Osteoblast (primary cell): ENCODE data around the gene CLCA1. TPM values are rescaled to one million over a fixed set of nuclear protein-coding genes. Genes with fewer than 3 reads are reported as not detected.

Source experiments
- DNase-seq: peaks from one replicate; pipeline ENCODE4 v3.0.0; 2011; ENCODE audit warnings: low spot score, mixed read lengths; ENCODE audit not compliant: insufficient read length; ENCODE audit errors: missing footprints
- H2AFZ ChIP-seq: 2 replicates; pipeline ENCODE4 v1.6.0; 2011; ENCODE audit warnings: mild to moderate bottlenecking, low read length
- H3K27ac ChIP-seq: 2 replicates; pipeline ENCODE4 v1.5.1; 2011; ENCODE audit warnings: mild to moderate bottlenecking, low read depth, low read length, moderate library complexity
- H3K27me3 ChIP-seq: 2 replicates; pipeline ENCODE4 v1.6.0; 2012; ENCODE audit warnings: mild to moderate bottlenecking, control low read depth, inconsistent platforms, low read length, moderate library complexity; ENCODE audit not compliant: insufficient read depth
- H3K36me3 ChIP-seq: 2 replicates; pipeline ENCODE4 v1.5.1; 2011; ENCODE audit warnings: mild to moderate bottlenecking, low read length, control low read depth, moderate library complexity; ENCODE audit not compliant: insufficient read depth
- H3K4me1 ChIP-seq: 2 replicates; pipeline ENCODE4 v1.5.1; 2011; ENCODE audit warnings: mild to moderate bottlenecking, low read length, control low read depth, moderate library complexity; ENCODE audit not compliant: insufficient read depth
- H3K4me2 ChIP-seq: 2 replicates; pipeline ENCODE4 v1.6.0; 2011; ENCODE audit warnings: mild to moderate bottlenecking, low read length; ENCODE audit not compliant: insufficient read depth
- H3K4me3 ChIP-seq: fragments of 200-600 bp; sonication (generic); 3 replicates; pipeline ENCODE4 v1.5.1; 2012; ENCODE audit warnings: mild to moderate bottlenecking, low read length, inconsistent platforms; ENCODE audit not compliant: insufficient read depth
- H3K79me2 ChIP-seq: 2 replicates; pipeline ENCODE4 v1.6.0; 2012; ENCODE audit warnings: mild to moderate bottlenecking, low read length, control low read depth, inconsistent platforms; ENCODE audit not compliant: insufficient read depth
- H3K9me3 ChIP-seq: 2 replicates; pipeline ENCODE4 v1.5.1; 2011; ENCODE audit warnings: low read depth, low read length, control low read depth
- H4K20me1 ChIP-seq: 2 replicates; pipeline ENCODE4 v1.6.0; 2012; ENCODE audit warnings: mild to moderate bottlenecking, low read length, control low read depth; ENCODE audit not compliant: insufficient read depth
- total RNA-seq: library from RNA; depleted of rRNA; stranded (reverse); fragments of >200 nt; gene quantifications from 2 replicates; pipeline ENCODE4 v1.2.3, GENCODE V29; 2012
- TF ChIP-seq, protein P1 (sequence below): IDR thresholded peaks from 2 replicates; pipeline ENCODE4 v1.5.1; 2011; ENCODE audit warnings: mild to moderate bottlenecking, low read depth, low read length, moderate library complexity; ENCODE audit errors: extremely low read depth

The CLCA1 gene
- total RNA-seq, 1 donor = not detected

DNA sequence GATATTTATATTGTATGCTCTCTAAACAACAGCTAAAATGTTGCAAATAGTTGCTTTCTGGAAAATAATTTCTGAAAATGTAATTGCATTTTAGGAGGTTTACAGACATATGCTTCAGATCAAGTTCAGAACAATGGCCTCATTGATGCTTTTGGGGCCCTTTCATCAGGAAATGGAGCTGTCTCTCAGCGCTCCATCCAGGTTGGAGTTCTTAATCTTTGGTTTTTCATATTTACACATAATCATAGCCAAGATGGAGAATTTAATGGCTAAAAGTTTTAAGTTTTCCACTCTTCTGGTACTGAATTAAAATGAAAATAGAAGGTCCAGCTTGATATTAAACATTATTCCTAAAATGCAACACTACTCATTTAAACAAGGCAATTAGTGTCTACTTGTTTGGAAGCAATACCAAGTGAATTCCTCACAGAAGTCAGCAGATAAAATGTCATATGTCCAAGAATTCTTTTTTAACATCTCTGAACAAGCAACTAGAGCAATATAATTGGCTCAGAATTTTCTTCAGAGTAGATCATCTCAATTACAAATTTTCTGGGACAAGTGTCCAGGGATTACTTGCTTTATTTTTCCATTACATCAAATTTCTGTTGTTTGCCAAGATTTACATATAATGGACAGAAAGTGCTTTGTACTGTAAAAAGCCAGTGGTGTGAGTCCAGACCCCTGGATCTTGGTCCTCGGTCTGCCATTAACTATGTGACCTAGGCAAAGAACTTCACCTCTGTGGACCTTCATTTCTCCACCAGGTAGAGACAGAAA is 22.6 kb downstream of the CLCA1 start:
- Histone ChIP-seq H3K4me2 (no peak overlapping the region), H3K79me2 (no peaks in the 10 kb centered on the region), H4K20me1 (no peaks in the 10 kb centered on the region), H3K27me3 (peaks cover 2% of the 10 kb centered on the region), H3K4me3 (no peak overlapping the region), H3K36me3 (no peaks in the 10 kb centered on the region), H3K9me3 (no peaks in the 10 kb centered on the region), H3K27ac (no peak overlapping the region), H3K4me1 (peaks cover 17% of the 10 kb centered on the region), H2AFZ (no peak overlapping the region)
- DNase-seq = no peak
- TF ChIP-seq, protein P1, sequence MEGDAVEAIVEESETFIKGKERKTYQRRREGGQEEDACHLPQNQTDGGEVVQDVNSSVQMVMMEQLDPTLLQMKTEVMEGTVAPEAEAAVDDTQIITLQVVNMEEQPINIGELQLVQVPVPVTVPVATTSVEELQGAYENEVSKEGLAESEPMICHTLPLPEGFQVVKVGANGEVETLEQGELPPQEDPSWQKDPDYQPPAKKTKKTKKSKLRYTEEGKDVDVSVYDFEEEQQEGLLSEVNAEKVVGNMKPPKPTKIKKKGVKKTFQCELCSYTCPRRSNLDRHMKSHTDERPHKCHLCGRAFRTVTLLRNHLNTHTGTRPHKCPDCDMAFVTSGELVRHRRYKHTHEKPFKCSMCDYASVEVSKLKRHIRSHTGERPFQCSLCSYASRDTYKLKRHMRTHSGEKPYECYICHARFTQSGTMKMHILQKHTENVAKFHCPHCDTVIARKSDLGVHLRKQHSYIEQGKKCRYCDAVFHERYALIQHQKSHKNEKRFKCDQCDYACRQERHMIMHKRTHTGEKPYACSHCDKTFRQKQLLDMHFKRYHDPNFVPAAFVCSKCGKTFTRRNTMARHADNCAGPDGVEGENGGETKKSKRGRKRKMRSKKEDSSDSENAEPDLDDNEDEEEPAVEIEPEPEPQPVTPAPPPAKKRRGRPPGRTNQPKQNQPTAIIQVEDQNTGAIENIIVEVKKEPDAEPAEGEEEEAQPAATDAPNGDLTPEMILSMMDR = no peak

GRCh38 chr1:86498281-86498680 is 29.6 kb downstream of the CLCA1 start:
- Histone ChIP-seq H3K36me3 (no peaks in the 10 kb centered on the region), H3K4me1 (no peaks in the 10 kb centered on the region), H3K9me3 (no peaks in the 10 kb centered on the region), H3K4me2 (no peak overlapping the region), H2AFZ (no peak overlapping the region), H3K27me3 (peaks cover 8% of the 10 kb centered on the region), H3K4me3 (no peak overlapping the region), H3K27ac (no peak overlapping the region), H4K20me1 (no peaks in the 10 kb centered on the region), H3K79me2 (no peaks in the 10 kb centered on the region)
- TF ChIP-seq, protein P1 = no peak
- DNase-seq = no peak

- no peaks in the 10 kb centered on the region for H3K4me1 ChIP-seq
- H3K4me3 ChIP-seq = no peak overlapping the region
- H3K9me3 ChIP-seq = no peaks in the 10 kb centered on the region
- H3K27me3 ChIP-seq = peaks cover 8% of the 10 kb centered on the region
- TF ChIP-seq, protein P1 = peak; percentile 99
- no peak overlapping the region for H3K27ac ChIP-seq
- DNase-seq = no peak
- no peaks in the 10 kb centered on the region for H4K20me1 ChIP-seq
- no peak overlapping the region for H3K4me2 ChIP-seq
- H2AFZ ChIP-seq = no peak overlapping the region
- no peaks in the 10 kb centered on the region for H3K79me2 ChIP-seq
- H3K36me3 ChIP-seq = no peaks in the 10 kb centered on the region
These were observed 31.4 kb downstream of the CLCA1 start for GRCh38 chr1:86499987-86500593.

GRCh38 chr1:86500714-86501113 is 32.0 kb downstream of the CLCA1 start:
- no peaks in the 10 kb centered on the region for H3K36me3 ChIP-seq
- no peak overlapping the region for H3K4me3 ChIP-seq
- no peaks in the 10 kb centered on the region for H4K20me1 ChIP-seq
- TF ChIP-seq, protein P1 = no peak
- H2AFZ ChIP-seq = peak overlapping the region; percentile 54
- DNase-seq = no peak
- no peaks in the 10 kb centered on the region for H3K4me1 ChIP-seq
- no peak overlapping the region for H3K4me2 ChIP-seq
- H3K27ac ChIP-seq = no peak overlapping the region
- H3K27me3 ChIP-seq = peaks cover 8% of the 10 kb centered on the region
- H3K79me2 ChIP-seq = no peaks in the 10 kb centered on the region
- no peaks in the 10 kb centered on the region for H3K9me3 ChIP-seq
